GM10248 (cell line): ENCODE measurements around the gene TMED9.

Source experiments
- CTCF ChIA-PET: fragments of 300-600 bp; sonication (Branson Sonifier 250); formaldehyde crosslinking; extraction: SDS; loops from one replicate; lab custom pipeline; 2021; ENCODE audit warnings: antibody characterized with exemption; lab: Yijun Ruan, JAX
- POLR2A ChIA-PET: fragments of 350-650 bp; sonication (Branson Sonifier 250); formaldehyde crosslinking; extraction: SDS; loops from one replicate; lab custom pipeline; 2020; ENCODE audit warnings: antibody characterized with exemption; lab: Yijun Ruan, JAX
- DNase-seq: peaks from one replicate; pipeline ENCODE4 v3.0.0; 2012; ENCODE audit errors: extremely low spot score
- CTCF ChIP-seq: IDR thresholded peaks from 2 replicates; pipeline ENCODE4 v1.5.1; 2012; ENCODE audit warnings: mild to moderate bottlenecking, low read depth; ENCODE audit errors: extremely low read depth, missing control alignments, control extremely low read depth

TMED9 gene

GRCh38 chr5:177548495-177548894 is 43.5 kb upstream of the TMED9 start:
- TF ChIP-seq CTCF = no peak
- ChIA-PET POLR2A (no interaction called here), CTCF (interaction anchor here (0.9 to 1.8 kb wide), 4 partner anchors 11 to 47 kb away, joined by 3 to 4 read pairs (median 4); no protein-coding TSS in a partner anchor)
- DNase-seq = no peak

- ChIA-PET CTCF (no interaction called here), POLR2A (no interaction called here)
- DNase-seq = no peak
- no peak for TF ChIP-seq CTCF
Observed at GRCh38 chr5:177550122-177550521, 41.9 kb upstream of the TMED9 start.

GRCh38 chr5:177552839-177553455 is 39.1 kb upstream of the TMED9 start:
- POLR2A ChIA-PET = no interaction called here
- CTCF ChIA-PET = interaction anchor here (1.1 kb wide), 1 partner anchor 149 kb away, joined by 3 read pairs; no protein-coding TSS in a partner anchor
- TF ChIP-seq CTCF = no peak
- no peak for DNase-seq

GRCh38 chr5:177553671-177554429 is 38.2 kb upstream of the TMED9 start:
- no peak for TF ChIP-seq CTCF
- ChIA-PET CTCF (interaction anchor here (0.9 to 1.1 kb wide), 3 partner anchors 8 to 150 kb away, joined by 3 read pairs; no protein-coding TSS in a partner anchor), POLR2A (no interaction called here)
- DNase-seq = peak; percentile 69

DNA sequence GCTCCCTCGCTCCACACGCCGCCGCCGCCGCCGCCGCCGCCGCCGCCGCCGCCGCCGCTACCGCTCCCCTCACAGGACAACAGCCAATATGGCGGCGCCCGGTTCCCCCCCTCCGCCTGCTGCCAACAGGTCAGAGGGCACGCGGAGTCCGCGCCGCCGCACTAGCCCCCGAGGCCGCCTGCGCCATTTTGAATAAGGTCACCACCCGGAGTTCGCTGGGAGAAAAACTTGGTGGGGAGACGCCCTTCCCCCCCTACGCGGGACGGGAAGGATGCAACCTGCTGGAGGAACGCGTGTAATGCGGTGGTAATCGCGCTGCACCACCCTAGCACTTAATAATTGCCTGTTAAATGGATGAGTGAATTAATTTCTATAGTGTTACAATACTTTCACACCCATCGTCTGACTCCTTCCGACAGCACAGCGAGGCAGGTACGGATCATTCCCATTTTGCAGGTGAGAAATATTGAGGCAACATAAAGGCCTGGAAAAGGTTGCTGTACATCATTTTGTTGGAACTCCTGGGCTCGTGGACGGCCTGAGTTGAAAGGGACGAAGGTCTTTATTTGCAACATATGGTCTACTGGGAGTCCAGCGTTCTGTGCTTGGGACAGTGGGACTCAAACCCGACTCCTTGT is 37.4 kb upstream of the TMED9 start, which contains the start of gene FAM193B:
Gene FAM193B, minus strand, starts transcription at position 90 of the 638 bp plus-strand sequence. CDS start 105 bp downstream, outside the sequence.
- TF ChIP-seq CTCF = no peak
- ChIA-PET POLR2A (no interaction called here), CTCF (interaction anchor here (0.9 to 1.1 kb wide), 2 partner anchors 9 to 10 kb away, joined by 3 read pairs; no protein-coding TSS in a partner anchor)

GRCh38 chr5:177555228-177555627 is 36.8 kb upstream of the TMED9 start:
- CTCF ChIA-PET = no interaction called here
- POLR2A ChIA-PET = no interaction called here
- TF ChIP-seq CTCF = no peak
- no peak for DNase-seq

More for the DNA sequence above, 37.4 kb upstream of the TMED9 start, which contains the start of gene FAM193B:
- DNase-seq = peak; percentile 99
